Gastrocnemius medialis (tissue), 4 donors: ENCODE results near the gene HSF2BP.
"Not testable (repeated sequence)": the region's sequence is repeated elsewhere in the genome, so short reads cannot be mapped to it uniquely, and the experiment has no call there.

Source experiments
- POLR2A ChIP-seq, 2 donors: fragments of 450-650 bp; IDR thresholded peaks; one replicate each; pipeline ENCODE4 v1.6.1; 2017; ENCODE audit warnings: antibody characterized with exemption in 2 of 2, mild to moderate bottlenecking in 2 of 2, moderate library complexity in 2 of 2
- TF ChIP-seq, protein P1 (sequence below), 5 experiments: fragments of 450-650 bp in 3 of 5; fragments of 200-600 bp in 2 of 5; sonication (generic) in 2 of 5; IDR thresholded peaks in 4 of 5; conservative IDR thresholded peaks in 1 of 5; 1 replicate in 4 of 5; 2 replicates in 1 of 5; pipeline ENCODE4 v1.5.1; 2016 to 2019; ENCODE audit warnings: antibody characterized with exemption in 5 of 5, mild to moderate bottlenecking in 3 of 5, moderate library complexity in 3 of 5

DNA sequence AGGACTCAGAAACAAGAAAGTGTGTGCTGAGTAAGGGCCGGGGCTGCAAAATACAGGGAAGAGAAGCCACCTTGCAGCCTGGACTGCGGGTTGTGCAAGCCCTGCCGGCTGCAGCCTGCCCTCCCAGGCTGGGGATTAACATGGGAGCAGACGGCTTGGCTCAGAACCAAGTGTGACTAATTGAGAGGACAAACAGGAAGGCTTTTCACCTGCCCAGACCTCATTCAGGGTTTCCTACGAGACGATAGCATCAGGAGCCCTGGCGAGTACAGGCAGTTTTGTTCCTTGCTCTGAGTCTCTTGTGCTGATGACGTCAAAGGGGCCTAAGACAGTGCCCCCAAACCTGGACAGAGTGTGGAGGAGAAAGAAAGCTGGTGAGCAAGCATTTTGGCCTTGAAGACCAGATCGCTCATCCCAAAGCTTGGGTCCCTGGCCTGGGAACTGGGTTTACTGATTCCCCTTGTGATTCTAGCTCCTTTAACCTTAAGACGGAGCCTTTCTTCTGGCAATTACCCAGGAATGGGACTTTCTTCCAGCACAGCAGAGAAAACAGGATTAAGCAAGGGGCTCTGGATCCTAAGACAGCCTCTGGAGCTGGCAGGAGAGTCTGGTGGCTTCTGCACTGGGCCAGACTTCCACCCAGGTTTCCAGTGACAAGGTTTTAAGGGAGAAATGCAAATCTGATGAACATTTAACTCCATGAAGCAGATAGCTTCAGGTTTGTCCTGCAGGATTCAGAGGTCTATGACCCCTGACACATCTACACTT is 142.2 kb downstream of the HSF2BP start:
- TF ChIP-seq, protein P1, sequence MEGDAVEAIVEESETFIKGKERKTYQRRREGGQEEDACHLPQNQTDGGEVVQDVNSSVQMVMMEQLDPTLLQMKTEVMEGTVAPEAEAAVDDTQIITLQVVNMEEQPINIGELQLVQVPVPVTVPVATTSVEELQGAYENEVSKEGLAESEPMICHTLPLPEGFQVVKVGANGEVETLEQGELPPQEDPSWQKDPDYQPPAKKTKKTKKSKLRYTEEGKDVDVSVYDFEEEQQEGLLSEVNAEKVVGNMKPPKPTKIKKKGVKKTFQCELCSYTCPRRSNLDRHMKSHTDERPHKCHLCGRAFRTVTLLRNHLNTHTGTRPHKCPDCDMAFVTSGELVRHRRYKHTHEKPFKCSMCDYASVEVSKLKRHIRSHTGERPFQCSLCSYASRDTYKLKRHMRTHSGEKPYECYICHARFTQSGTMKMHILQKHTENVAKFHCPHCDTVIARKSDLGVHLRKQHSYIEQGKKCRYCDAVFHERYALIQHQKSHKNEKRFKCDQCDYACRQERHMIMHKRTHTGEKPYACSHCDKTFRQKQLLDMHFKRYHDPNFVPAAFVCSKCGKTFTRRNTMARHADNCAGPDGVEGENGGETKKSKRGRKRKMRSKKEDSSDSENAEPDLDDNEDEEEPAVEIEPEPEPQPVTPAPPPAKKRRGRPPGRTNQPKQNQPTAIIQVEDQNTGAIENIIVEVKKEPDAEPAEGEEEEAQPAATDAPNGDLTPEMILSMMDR (IDR thresholded peaks at IDR 0.05 in 4 of 5, conservative IDR thresholded peaks at IDR 0.05 in 1 of 5), result not testable (repeated sequence)
- TF ChIP-seq POLR2A (IDR thresholded peaks at IDR 0.05), result not testable (repeated sequence)
